Epidermal melanocyte (primary cell): ENCODE data around the gene OR10V1.
"Not testable (repeated sequence)": the region's sequence is repeated elsewhere in the genome, so short reads cannot be mapped to it uniquely, and the experiment has no call there.

Source experiments
- DNase-seq: peaks from one replicate; pipeline ENCODE4 v3.0.0; 2011; ENCODE audit warnings: low spot score; ENCODE audit not compliant: insufficient read length

The OR10V1 gene

DNA sequence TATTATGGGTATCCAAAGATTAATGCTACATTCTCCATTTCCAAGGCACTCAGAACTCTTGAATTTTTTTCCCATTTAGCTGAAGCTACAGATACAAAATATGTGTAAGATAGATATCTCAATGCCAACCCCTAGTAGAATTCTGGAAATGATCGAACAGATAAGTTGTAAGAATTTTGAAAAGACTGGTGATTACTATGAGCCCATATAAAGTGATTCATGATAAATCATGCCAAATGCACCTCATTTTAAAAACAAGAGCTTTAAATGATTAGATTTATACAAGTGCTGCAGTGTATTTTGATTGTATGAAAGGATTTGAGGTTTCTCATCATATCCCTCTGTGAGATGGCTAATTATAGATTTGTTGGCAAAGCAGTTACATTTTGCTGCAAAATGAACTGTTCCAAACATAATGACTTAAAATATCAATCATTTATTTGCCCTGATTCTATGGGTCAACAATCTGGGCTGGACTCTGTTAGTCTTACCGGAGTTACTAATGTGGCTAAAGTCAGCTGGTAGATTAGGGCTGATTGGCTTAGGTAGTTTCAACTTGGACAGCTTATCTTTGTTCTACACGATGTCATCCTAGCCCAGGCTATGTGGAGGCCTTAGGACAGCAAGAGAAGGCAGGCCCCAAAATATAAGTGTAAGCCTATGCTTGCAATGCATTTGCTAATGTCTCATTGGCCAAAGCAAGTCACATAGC, 3.4 kb downstream of the OR10V1 start:
- no peak for DNase-seq

DNA sequence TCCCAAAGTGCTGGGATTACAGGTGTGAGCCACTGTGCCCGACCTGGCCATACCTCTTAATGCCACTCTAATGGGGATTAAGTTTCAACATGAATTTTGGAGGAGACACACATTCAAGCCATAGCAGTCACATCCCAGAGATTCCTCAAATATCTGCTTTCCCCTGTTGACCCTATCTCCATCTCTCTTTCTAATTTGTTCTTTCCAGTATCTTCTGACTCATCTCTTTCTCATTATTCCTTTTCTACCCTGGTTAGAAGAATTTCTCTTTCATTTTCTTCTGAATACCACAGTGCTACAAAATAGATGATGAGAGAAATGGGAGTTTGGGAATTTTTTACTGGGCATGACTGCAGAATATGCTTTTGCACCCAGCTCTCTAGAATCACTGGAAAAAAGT, 5.1 kb downstream of the OR10V1 start:
- no peak for DNase-seq

DNA sequence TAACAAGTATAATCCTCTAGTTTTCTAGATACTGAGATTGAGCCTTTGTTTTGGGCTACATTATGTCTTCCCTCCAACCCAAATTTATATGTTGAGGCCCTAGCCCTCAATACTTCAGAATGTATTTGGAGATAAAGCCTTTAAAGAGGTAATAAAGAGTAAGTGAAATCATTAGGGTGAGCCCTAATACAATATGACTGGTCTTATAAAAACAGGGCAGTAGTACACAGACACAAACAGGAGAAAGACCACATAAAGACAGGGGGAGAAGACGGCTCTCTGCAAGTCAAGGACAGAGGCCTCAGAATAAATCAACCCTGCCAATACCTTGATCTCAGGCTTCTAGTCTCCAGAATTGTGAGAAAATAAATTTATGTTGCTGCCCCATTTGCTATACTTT, 6.3 kb downstream of the OR10V1 start:
- DNase-seq = no peak

DNA sequence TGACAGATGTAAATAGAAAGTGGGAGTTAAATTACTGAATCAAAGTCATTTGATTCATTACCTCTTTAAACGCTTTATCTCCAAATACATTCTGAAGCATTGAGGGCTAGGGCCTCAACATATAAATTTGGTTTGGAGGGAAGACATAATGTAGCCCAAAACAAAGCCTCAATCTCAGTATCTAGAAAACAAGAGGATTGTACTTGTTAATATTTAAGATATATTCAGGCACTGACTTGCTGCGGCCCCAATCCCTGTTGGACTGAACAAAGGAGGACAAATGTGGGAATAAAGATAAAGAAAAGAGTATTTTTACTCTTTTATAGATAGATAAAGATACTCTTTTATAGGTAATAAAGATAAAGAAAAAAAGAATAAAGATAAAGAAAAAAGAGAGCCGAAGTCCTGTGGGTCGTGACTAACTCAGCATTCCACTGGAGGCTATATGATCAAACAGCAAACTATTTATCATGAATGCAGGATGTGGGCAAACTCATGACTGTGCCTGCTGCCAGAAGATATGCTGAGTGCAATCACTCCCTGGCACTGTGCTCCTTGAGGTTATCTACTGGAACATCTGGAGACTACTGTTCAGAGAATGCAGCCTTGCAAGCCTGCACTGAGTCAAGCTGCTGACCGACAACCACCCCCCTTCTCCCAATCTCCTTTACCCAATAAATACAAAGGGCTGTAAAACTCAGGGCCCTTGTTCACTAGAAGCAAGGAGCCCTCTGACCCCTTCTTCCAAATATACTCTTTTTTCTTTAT, 6.9 kb downstream of the OR10V1 start:
- DNase-seq = no peak

GRCh38 chr11:59705294-59705693, 8.4 kb downstream of the OR10V1 start:
- DNase-seq = no peak

DNA sequence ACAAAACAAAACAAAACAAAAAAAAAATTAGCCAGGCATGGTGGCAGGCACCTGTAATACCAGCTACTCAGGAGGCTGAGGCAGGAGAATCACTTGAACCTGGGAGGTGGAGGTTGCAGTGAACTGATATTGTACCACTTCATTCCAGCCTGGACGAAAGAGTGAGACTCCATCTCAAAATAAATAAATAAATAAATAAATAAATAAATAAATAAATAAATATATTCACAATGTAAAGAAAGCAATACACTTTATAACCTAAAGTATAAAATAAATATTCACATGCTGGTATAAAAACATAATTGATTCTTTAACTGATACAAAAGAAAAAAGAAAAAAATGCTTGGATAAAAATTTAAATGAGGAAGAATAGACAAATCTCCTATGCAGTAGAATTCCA, 10.1 kb downstream of the OR10V1 start:
- DNase-seq = not testable (repeated sequence)

DNA sequence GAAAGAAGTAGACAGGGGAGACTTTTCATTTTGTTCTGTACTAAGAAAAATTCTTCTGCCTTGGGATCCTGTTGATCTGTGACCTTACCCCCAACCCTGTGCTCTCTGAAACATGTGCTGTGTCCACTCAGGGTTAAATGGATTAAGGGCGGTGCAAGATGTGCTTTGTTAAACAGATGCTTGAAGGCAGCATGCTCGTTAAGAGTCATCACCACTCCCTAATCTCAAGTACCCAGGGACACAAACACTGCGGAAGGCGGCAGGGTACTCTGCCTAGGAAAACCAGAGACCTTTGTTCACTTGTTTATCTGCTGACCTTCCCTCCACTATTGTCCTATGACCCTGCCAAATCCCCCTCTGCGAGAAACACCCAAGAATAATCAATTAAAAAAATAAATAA, 13.5 kb downstream of the OR10V1 start:
- DNase-seq = not testable (repeated sequence)

DNA sequence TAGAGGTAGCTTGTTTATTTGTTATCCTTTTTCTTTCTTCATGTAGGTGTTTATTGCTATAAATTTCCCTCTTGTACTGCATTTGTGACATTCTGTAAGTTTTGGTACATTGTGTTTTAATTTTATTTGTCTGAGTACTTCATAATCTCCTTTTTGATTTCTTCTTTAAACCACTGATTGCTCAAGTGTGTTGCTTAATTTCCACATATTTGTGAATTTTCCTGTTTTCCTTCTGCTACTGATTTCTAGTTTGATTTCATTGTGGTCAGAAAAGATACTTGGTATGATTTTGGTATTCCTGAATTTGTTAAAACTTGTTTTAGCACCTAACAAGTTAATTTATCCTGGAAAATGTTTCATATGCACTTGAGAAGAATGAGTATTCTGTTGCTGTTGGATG, 15.1 kb downstream of the OR10V1 start:
- no peak for DNase-seq

GRCh38 chr11:59692915-59693314, 20.7 kb downstream of the OR10V1 start:
- no peak for DNase-seq

DNA sequence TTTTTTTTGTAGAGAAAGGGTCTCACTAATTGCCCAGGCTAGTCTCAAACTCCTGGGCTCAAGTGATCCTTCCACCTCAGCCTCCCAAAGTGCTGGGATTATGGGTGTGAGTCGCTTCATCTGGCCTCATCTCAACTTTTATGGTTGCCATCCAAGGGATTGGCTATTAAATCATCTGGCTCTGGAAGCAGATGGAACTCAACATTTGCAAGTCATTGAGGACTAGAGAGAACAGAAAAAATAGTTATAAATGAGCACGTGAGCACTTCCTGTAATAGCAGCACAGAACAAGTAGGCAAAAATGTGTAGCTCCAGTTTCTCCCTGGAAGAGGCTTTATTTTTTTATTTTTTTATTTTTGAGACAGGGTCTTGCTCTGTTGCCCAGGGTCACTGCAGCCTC, 22.5 kb downstream of the OR10V1 start:
- DNase-seq = no peak

DNA sequence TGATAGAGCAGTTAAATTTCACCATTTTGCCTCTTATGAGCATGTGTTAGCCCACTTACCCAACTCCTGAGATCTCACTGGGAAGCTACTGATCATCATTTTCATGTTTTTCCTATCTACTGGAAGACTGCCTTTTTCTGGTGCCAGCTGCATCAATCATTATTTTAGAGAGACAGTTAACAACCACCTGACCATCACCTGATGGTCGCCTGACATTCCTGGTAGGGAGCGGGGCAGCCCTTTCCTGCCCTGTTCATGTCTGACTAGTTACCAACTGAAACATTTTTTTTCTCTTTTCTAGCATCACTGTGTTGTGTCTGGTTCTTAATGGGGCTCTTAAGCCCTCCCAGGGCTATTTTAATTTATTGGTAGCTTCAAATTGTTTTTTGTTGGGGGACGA, 24.6 kb downstream of the OR10V1 start:
- DNase-seq = no peak

- not testable (repeated sequence) for DNase-seq
These were observed 32.4 kb downstream of the OR10V1 start for GRCh38 chr11:59681260-59681725.

DNA sequence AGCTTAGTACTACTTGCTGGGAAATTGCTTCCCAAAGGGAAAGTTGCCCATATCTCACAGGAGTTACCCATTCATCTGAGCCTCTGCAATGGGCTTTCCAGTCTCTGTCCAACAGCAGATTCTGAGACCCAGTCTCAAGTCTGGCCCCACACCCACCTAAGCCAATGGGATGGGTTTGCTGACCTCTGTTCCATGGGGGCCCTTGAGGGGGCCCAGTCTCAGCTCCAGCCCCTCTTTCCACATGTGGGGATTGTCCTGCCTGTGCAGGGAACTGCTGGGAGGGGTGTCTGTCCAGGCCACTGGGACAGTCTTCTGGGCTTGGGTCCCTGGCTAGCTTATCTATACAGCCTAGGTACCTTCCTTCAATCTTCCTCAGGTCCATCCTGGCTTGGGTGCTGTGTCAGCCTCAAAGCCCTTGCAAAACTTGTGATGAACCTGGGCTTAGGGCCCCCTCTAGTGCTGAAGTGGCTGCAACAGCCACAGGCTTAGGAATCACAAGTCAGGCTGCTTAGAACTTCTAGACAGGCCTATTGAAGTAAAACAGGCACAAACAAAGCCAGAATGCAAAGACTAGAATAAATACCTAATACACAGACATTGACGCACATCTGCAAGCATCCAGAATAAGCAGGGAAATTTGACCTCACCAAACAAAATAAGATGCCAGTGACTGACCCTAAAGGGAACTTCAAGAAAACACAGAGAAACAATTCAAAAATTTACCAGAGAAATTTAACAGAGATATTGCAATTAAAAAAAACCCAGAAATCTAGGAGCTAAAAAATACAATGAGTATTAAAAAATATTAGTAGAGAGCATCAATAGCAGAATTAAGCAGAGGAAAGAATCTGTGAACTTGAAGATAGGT, 33.1 kb downstream of the OR10V1 start:
- peak; percentile 53 for DNase-seq

DNA sequence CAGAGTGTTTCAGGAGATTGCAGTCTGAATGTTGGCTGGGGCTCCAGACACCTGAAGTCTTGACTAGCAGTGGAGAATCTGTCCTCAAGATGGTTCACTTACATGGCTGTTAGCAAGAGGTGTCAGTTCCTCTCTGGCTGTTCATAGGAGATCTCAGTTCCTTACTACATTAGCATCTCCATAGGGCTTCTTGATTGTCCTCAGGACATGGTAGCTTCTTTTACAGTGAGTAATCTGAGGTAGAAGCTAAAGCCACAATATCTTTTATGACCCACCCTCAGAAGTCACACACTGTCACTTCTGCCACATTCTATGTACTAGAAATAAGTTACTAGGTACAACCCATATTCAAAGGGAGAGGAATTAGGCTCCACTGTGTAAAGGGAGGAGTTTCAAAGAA, 34.3 kb downstream of the OR10V1 start:
- DNase-seq = no peak

DNA sequence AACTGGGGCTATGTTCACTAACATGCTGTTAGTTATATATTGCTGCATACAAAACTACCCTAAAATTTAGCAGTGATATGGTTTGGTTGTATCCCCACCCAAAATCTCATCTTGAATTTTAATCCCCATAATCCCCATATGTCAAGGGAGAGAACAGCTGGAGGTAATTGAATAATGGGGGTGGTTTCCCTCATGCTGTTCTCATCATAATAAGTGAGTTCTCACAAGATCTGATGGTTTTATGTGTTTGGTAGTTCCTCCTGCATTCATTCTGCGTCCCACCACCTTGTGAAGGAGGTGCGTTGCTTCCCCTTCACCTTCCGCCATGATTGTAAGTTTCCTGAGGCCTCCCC, 34.9 kb downstream of the OR10V1 start:
- DNase-seq = no peak

GRCh38 chr11:59678118-59678812, 35.4 kb downstream of the OR10V1 start:
- DNase-seq = no peak

DNA sequence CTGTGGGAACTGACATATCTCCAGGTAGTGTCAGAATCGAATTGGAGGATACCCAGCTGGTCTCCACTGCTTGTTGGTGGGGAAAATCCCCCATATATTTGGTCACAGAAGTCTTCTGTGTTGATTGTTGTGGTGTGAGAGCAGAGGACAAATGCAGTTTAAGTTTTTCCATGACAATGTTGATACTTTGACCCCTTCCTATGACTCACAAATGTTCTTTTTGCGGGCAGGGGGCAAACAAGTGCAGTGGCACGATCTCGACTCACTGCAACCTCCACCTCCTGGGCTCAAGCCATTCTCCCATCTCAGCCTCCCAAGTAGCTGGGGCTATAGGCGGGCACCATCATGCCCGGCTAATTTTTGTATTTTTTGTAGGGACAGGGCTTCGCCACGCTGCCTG, 37.4 kb downstream of the OR10V1 start:
- no peak for DNase-seq

- DNase-seq = no peak
These were observed 39.4 kb downstream of the OR10V1 start for GRCh38 chr11:59674291-59674690.

- no peak for DNase-seq
These were observed 40.4 kb downstream of the OR10V1 start for GRCh38 chr11:59673291-59673690.

DNA sequence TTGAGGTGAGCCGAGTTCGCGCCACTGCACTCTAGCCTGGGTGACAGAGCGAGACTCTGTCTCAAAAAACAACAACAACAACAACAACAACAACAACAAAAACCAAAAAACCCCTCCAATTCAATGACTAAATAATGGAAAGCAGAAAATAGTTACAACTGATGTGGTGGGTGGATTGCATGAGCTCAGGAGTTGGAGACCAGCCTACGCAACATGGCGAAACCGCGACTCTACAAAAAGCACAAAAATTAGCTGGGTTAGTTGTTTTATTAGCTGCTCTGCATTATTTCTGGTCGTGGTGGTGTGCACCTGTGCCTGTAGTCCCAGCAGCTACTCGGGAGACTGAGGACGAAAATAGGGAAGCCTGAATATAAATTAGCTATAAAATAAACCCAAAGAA, 42.2 kb downstream of the OR10V1 start:
- DNase-seq = no peak

DNA sequence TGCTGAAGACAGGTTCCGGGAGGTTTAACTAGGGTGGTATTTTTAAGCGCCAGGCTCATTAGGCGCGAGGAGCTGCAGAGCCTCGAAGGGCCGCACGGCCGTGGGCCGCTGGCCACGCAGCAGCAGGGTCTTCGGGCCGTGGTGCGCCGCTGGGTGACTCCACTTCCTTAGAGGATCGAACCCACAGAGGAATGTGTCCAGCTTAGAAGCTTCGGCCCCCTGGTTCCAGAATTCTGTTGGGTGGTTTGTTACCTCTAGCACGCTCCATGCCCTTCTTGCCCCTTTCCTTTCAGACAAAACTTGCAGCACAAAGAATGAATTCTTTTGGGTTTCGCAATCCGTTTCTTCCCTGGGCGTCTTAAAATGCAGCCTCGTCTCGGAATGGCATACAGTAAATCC, 44.0 kb downstream of the OR10V1 start:
- DNase-seq = no peak
